H1 (cell line): Measurements from ENCODE around the gene ATP9B. TPM values are rescaled to one million over a fixed set of nuclear protein-coding genes. Genes with fewer than 3 reads are reported as not detected.

Source experiments
- CTCF ChIA-PET: fragments of 300-600 bp; sonication (Branson Sonifier 250); formaldehyde crosslinking; loops from one replicate; lab custom pipeline; 2021; ENCODE audit not compliant: partially characterized antibody; lab: Charles Lee
- POLR2A ChIA-PET: fragments of 300-600 bp; sonication (Branson Sonifier 250); formaldehyde crosslinking; loops from one replicate; lab custom pipeline; 2021; ENCODE audit warnings: inconsistent platforms; ENCODE audit not compliant: partially characterized antibody; lab: Charles Lee
- DNase-seq, 2 experiments: peaks; one replicate each; pipeline versions ENCODE4 v3.0.0 to v3.0.0-alpha.2; 2010 to 2022; ENCODE audit warnings: low spot score in 2 of 2, low read depth in 1 of 2, mixed read lengths in 1 of 2
- FAIRE-seq: peaks from 2 replicates; lab custom pipeline; 2011; peaks lifted over from hg19 to GRCh38; lab: Jason Lieb, UNC
- H2AFZ ChIP-seq: 2 replicates; pipeline ENCODE4 v1.8.1; 2012; ENCODE audit warnings: low read length, inconsistent platforms
- H2AK5ac ChIP-seq: 2 replicates; pipeline ENCODE4 v1.6.1; 2013; ENCODE audit warnings: low read depth, low read length
- H2BK120ac ChIP-seq: replicated peaks from 2 replicates; pipeline ENCODE3; 2013; ENCODE audit warnings: low read depth, low read length, inconsistent platforms
- H2BK12ac ChIP-seq: 2 replicates; pipeline ENCODE4 v1.6.1; 2013; ENCODE audit warnings: low read depth, low read length
- H2BK15ac ChIP-seq: 2 replicates; pipeline ENCODE4 v1.6.1; 2013; ENCODE audit warnings: low read length
- H2BK20ac ChIP-seq: 2 replicates; pipeline ENCODE4 v1.6.1; 2013; ENCODE audit warnings: low read length
- H2BK5ac ChIP-seq: 2 replicates; pipeline ENCODE4 v1.6.1; 2013; ENCODE audit warnings: low read depth, low read length
- H3K14ac ChIP-seq: 2 replicates; pipeline ENCODE4 v1.6.1; 2013; ENCODE audit warnings: inconsistent platforms; ENCODE audit not compliant: insufficient read length
- H3K18ac ChIP-seq: 2 replicates; pipeline ENCODE4 v1.6.1; 2013; ENCODE audit warnings: low read length; ENCODE audit errors: extremely low read depth
- H3K23ac ChIP-seq: 2 replicates; pipeline ENCODE4 v1.6.1; 2013; ENCODE audit warnings: inconsistent platforms; ENCODE audit not compliant: insufficient read length
- H3K23me2 ChIP-seq: 2 replicates; pipeline ENCODE4 v1.6.1; 2013; ENCODE audit warnings: low read depth, low read length
- H3K27ac ChIP-seq: 2 replicates; pipeline ENCODE4 v1.6.1; 2011; ENCODE audit warnings: low read depth, low read length, inconsistent platforms
- H3K27me3 ChIP-seq, 4 experiments: replicated peaks in 1 of 4; 1 replicate in 1 of 4; 2 replicates in 3 of 4; pipeline versions ENCODE4 v1.6.1 to v1.8.1; 2011 to 2013; ENCODE audit warnings: low read length in 3 of 4, mild to moderate bottlenecking in 3 of 4, inconsistent platforms in 2 of 4, mixed read lengths in 2 of 4, moderate library complexity in 1 of 4; ENCODE audit not compliant: control insufficient read depth in 3 of 4, insufficient read depth in 3 of 4; ENCODE audit errors: extremely low read depth in 1 of 4
- H3K36me3 ChIP-seq, 4 experiments: 2 replicates each; pipeline versions ENCODE4 v1.6.1 to v1.8.1; 2011 to 2013; ENCODE audit warnings: mild to moderate bottlenecking in 4 of 4, low read length in 3 of 4, moderate library complexity in 2 of 4, control low read depth in 1 of 4, inconsistent platforms in 1 of 4; ENCODE audit not compliant: insufficient read depth in 4 of 4, control insufficient read depth in 2 of 4
- H3K4ac ChIP-seq: replicated peaks from 2 replicates; pipeline ENCODE3; 2013; ENCODE audit warnings: low read length, low read depth, mixed read lengths, inconsistent platforms; ENCODE audit not compliant: insufficient read length
- H3K4me1 ChIP-seq, 4 experiments: replicated peaks in 1 of 4; 1 replicate in 1 of 4; 2 replicates in 3 of 4; pipeline versions ENCODE4 v1.6.1 to v1.8.1; 2011 to 2013; ENCODE audit warnings: low read length in 3 of 4, inconsistent platforms in 2 of 4, mixed read lengths in 1 of 4; ENCODE audit not compliant: insufficient read depth in 4 of 4, control insufficient read depth in 3 of 4
- H3K4me2 ChIP-seq, 2 experiments: 2 replicates each; pipeline versions ENCODE4 v1.6.1 to v1.8.1; 2011 to 2013; ENCODE audit warnings: low read depth in 2 of 2, low read length in 2 of 2, control low read depth in 1 of 2, inconsistent platforms in 1 of 2, mild to moderate bottlenecking in 1 of 2; ENCODE audit not compliant: insufficient read depth in 1 of 2
- H3K4me3 ChIP-seq, 4 experiments: fragments of 200-600, 300-600 bp in 1 of 4; sonication (generic), shearing (Covaris generic), sonication (Bioruptor Twin) in 1 of 4; 2 replicates each; pipeline versions ENCODE4 v1.5.1 to v1.8.1; 2011 to 2016; ENCODE audit warnings: low read length in 4 of 4, low read depth in 3 of 4, control low read depth in 2 of 4, inconsistent platforms in 2 of 4, mild to moderate bottlenecking in 2 of 4, mixed read lengths in 1 of 4, moderate library complexity in 1 of 4; ENCODE audit not compliant: insufficient read depth in 2 of 4; ENCODE audit errors: extremely low read depth in 1 of 4
- H3K56ac ChIP-seq: replicated peaks from 2 replicates; pipeline ENCODE3; 2013; ENCODE audit warnings: low read depth, mild to moderate bottlenecking, mixed read lengths, low read length, inconsistent platforms; ENCODE audit not compliant: insufficient read length
- H3K79me1 ChIP-seq: 2 replicates; pipeline ENCODE4 v1.6.1; 2013; ENCODE audit warnings: low read depth, low read length, control low read depth
- H3K79me2 ChIP-seq, 2 experiments: 2 replicates each; pipeline versions ENCODE4 v1.6.1 to v1.8.1; 2012 to 2013; ENCODE audit warnings: low read length in 2 of 2, mild to moderate bottlenecking in 2 of 2, inconsistent platforms in 1 of 2; ENCODE audit not compliant: insufficient read depth in 2 of 2, control insufficient read depth in 1 of 2
- H3K9ac ChIP-seq, 4 experiments: replicated peaks in 1 of 4; 1 replicate in 1 of 4; 2 replicates in 3 of 4; pipeline versions ENCODE4 v1.6.1 to v1.8.1; 2011 to 2013; ENCODE audit warnings: low read depth in 3 of 4, low read length in 3 of 4, control low read depth in 2 of 4, mild to moderate bottlenecking in 2 of 4, moderate library complexity in 2 of 4, inconsistent platforms in 1 of 4; ENCODE audit errors: extremely low read depth in 1 of 4
- H3K9me3 ChIP-seq, 2 experiments: 2 replicates each; pipeline versions ENCODE4 v1.6.1 to v1.8.1; 2012 to 2013; ENCODE audit warnings: mild to moderate bottlenecking in 2 of 2, moderate library complexity in 2 of 2, control low read depth in 1 of 2, inconsistent platforms in 1 of 2, low read depth in 1 of 2, low read length in 1 of 2, mixed read lengths in 1 of 2; ENCODE audit not compliant: insufficient read depth in 2 of 2
- H4K20me1 ChIP-seq, 2 experiments: replicated peaks in 1 of 2; 2 replicates each; pipeline versions ENCODE3 to v1.8.1; 2011 to 2013; ENCODE audit warnings: inconsistent platforms in 2 of 2, low read length in 2 of 2, mild to moderate bottlenecking in 1 of 2; ENCODE audit not compliant: insufficient read depth in 2 of 2, control insufficient read depth in 1 of 2
- H4K5ac ChIP-seq: 2 replicates; pipeline ENCODE4 v1.6.1; 2013; ENCODE audit warnings: low read length, low read depth, mixed read lengths, inconsistent platforms; ENCODE audit not compliant: insufficient read length
- H4K8ac ChIP-seq: 2 replicates; pipeline ENCODE4 v1.8.0; 2013; ENCODE audit warnings: mild to moderate bottlenecking, moderate library complexity, low read length, inconsistent platforms; ENCODE audit not compliant: insufficient read depth; ENCODE audit errors: extremely low read depth
- H4K91ac ChIP-seq: replicated peaks from 2 replicates; pipeline ENCODE3; 2013; ENCODE audit warnings: low read length, mixed read lengths, inconsistent platforms; ENCODE audit not compliant: insufficient read length
- BRCA1 ChIP-seq: IDR thresholded peaks from 2 replicates; pipeline ENCODE4 v1.6.1; 2012; ENCODE audit warnings: low read depth, low read length, improper control_type of control experiment
- CHD2 ChIP-seq: IDR thresholded peaks from 2 replicates; pipeline ENCODE4 v1.6.1; 2012; ENCODE audit warnings: low read length, improper control_type of control experiment
- EP300 ChIP-seq, 2 experiments: IDR thresholded peaks; 1 replicate in 1 of 2; 2 replicates in 1 of 2; pipeline ENCODE4 v1.6.1; 2011 to 2012; ENCODE audit warnings: low read depth in 2 of 2, low read length in 2 of 2, mild to moderate bottlenecking in 2 of 2, borderline replicate concordance in 1 of 2, inconsistent platforms in 1 of 2, moderate library complexity in 1 of 2
- GABPA ChIP-seq: IDR thresholded peaks from 2 replicates; pipeline ENCODE4 v1.6.1; 2011; ENCODE audit warnings: mild to moderate bottlenecking, low read length, moderate library complexity, borderline replicate concordance; ENCODE audit not compliant: insufficient read depth
- HDAC2 ChIP-seq, 2 experiments: fragments of 300-600 bp in 1 of 2; sonication (generic) in 1 of 2; IDR thresholded peaks; 2 replicates each; pipeline ENCODE4 v1.6.1; 2011 to 2012; ENCODE audit warnings: low read depth in 2 of 2, low read length in 2 of 2, mild to moderate bottlenecking in 2 of 2, moderate library complexity in 2 of 2, borderline replicate concordance in 1 of 2, inconsistent platforms in 1 of 2
- JUN ChIP-seq: IDR thresholded peaks from 2 replicates; pipeline ENCODE4 v1.6.1; 2011; ENCODE audit warnings: low read depth, mild to moderate bottlenecking, improper control_type of control experiment, low read length
- KDM1A ChIP-seq: fragments of 200-600, 300-600 bp; sonication (generic); IDR thresholded peaks from 2 replicates; pipeline ENCODE4 v1.7.1; 2016; ENCODE audit warnings: mild to moderate bottlenecking, low read length, borderline replicate concordance
- SIN3A ChIP-seq, 2 experiments: IDR thresholded peaks in 1 of 2; conservative IDR thresholded peaks in 1 of 2; 2 replicates each; pipeline ENCODE4 v1.6.1; 2011 to 2012; ENCODE audit warnings: low read length in 2 of 2, improper control_type of control experiment in 1 of 2, low read depth in 1 of 2, mild to moderate bottlenecking in 1 of 2
- TEAD4 ChIP-seq: IDR thresholded peaks from 2 replicates; pipeline ENCODE4 v1.6.1; 2012; ENCODE audit warnings: low read depth, low read length, inconsistent platforms, mixed read lengths
- YY1 ChIP-seq: IDR thresholded peaks from 2 replicates; pipeline ENCODE4 v1.6.1; 2011; ENCODE audit warnings: low read depth, mild to moderate bottlenecking, low read length
- WGBS, 2 experiments: shearing (Covaris generic) in 1 of 2; methylation state at CpG; one replicate each; pipeline versions ENCODE4 v1.1.6 to v1.1.7; 2013 to 2015; ENCODE audit warnings: low lambda C conversion rate in 2 of 2, mixed read lengths in 2 of 2, inconsistent platforms in 1 of 2, low coverage in 1 of 2, missing lambda C conversion rate in 1 of 2; ENCODE audit not compliant: insufficient replicate concordance in 2 of 2, insufficient coverage in 1 of 2, insufficient read length in 1 of 2; ENCODE audit errors: extremely low coverage in 1 of 2, missing lambda C conversion rate in 1 of 2; 5-methylcytosine and 5-hydroxymethylcytosine counted together
- polyA plus RNA-seq, 7 experiments: library from polyadenylated mRNA; depleted of rRNA in 3 of 7; stranded (reverse) in 5 of 7; unstranded in 2 of 7; fragments of >200 nt in 5 of 7; fragments of 200-250 nt in 2 of 7; gene quantifications; 1 replicate in 5 of 7; 2 replicates in 1 of 7; 4 replicates in 1 of 7; pipeline versions ENCODE4 v1.2.1 to v1.2.3, GENCODE V29; 2011 to 2013; ENCODE audit warnings: missing spikeins in 2 of 7, mixed read lengths in 2 of 7
- total RNA-seq: library from RNA; stranded (reverse); fragmentation: NEBNext Ultra II Directional; extraction: Animal tissue kit (Norgen Biotek cat#: 25700); gene quantifications from 2 replicates; pipeline ENCODE4 v1.2.1, GENCODE V29; 2021
- TF ChIP-seq, protein P1 (sequence below): IDR thresholded peaks from 2 replicates; pipeline ENCODE4 v1.6.1; 2012; ENCODE audit warnings: inconsistent platforms

Gene ATP9B
- total and polyA plus RNA-seq, 2 of the 8 experiments (the other 6 are each of a cell fraction or from before 2014, with no cell fraction given): 15.1 to 21.7 TPM

GRCh38 chr18:79416022-79416676, 347.0 kb downstream of the ATP9B start:
- 92% methylated on average over 23 of the region's 24 CpGs; no CpG with 5 or more reads in 1 of the 2 experiments for WGBS, 2 experiments
- H3K9ac ChIP-seq: no peak overlapping the region
- H3K4ac ChIP-seq: no peak overlapping the region
- H3K14ac ChIP-seq: no peak overlapping the region
- H3K23me2 ChIP-seq: no peaks in the 10 kb centered on the region
- no peak overlapping the region for H2BK15ac ChIP-seq
- no peak overlapping the region for H3K23ac ChIP-seq
- FAIRE-seq (no peak), DNase-seq (no peak)
- peaks cover 0 to under 1% (median 0%) of the 10 kb centered on the region in 4 experiments; a peak in 2 of 8 replicates for H3K36me3 ChIP-seq
- no peak overlapping the region for H2BK5ac ChIP-seq
- H3K18ac ChIP-seq: no peak overlapping the region
- no peak overlapping the region for H4K91ac ChIP-seq
- POLR2A ChIA-PET: no interaction called here
- H2BK12ac ChIP-seq: no peak overlapping the region
- H3K4me3 ChIP-seq: no peak overlapping the region
- no peaks in the 10 kb centered on the region for H3K27me3 ChIP-seq
- H3K27ac ChIP-seq: no peak overlapping the region
- no peak overlapping the region for H4K8ac ChIP-seq
- H3K79me2 ChIP-seq: no peaks in the 10 kb centered on the region
- H2BK20ac ChIP-seq: no peak overlapping the region
- no peak overlapping the region for H4K5ac ChIP-seq
- no peaks in the 10 kb centered on the region for H3K9me3 ChIP-seq
- peaks cover 0 to 4% (median 0%) of the 10 kb centered on the region in 4 experiments; a peak in 2 of 7 replicates for H3K4me1 ChIP-seq
- no peak overlapping the region for H2AFZ ChIP-seq
- H3K4me2 ChIP-seq: no peak overlapping the region
- CTCF ChIA-PET: interaction anchor here (1.0 kb wide), 1 partner anchor 112 kb away, joined by 6 read pairs; no protein-coding TSS in a partner anchor
- no peak overlapping the region for H3K56ac ChIP-seq
- peaks cover 2% of the 10 kb centered on the region; the same call in 1 of the 2 replicates for H3K79me1 ChIP-seq
- H2AK5ac ChIP-seq: no peak overlapping the region
- H4K20me1 ChIP-seq: no peaks in the 10 kb centered on the region
- H2BK120ac ChIP-seq: no peak overlapping the region
- TF ChIP-seq BRCA1 (no peak), JUN (no peak), KDM1A (no peak), EP300 (IDR thresholded peaks at IDR 0.05; ENCODE audit: borderline replicate concordance in 1 of 2, low read depth in 2 of 2, low read length in 2 of 2) (no peak), YY1 (no peak), TEAD4 (no peak), GABPA (no peak), CHD2 (no peak), HDAC2 (IDR thresholded peaks at IDR 0.05; ENCODE audit: borderline replicate concordance in 1 of 2, low read depth in 2 of 2, low read length in 2 of 2) (no peak), SIN3A (conservative IDR thresholded peaks at IDR 0.05 in 1 of 2, IDR thresholded peaks at IDR 0.05 in 1 of 2; ENCODE audit: low read depth in 1 of 2, low read length in 2 of 2) (no peak)
- TF ChIP-seq, protein P1, sequence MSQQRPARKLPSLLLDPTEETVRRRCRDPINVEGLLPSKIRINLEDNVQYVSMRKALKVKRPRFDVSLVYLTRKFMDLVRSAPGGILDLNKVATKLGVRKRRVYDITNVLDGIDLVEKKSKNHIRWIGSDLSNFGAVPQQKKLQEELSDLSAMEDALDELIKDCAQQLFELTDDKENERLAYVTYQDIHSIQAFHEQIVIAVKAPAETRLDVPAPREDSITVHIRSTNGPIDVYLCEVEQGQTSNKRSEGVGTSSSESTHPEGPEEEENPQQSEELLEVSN: no peak
